Progenitor cell of endocrine pancreas (in vitro differentiated cells): ENCODE results near the gene ATP5PD. TPM values are rescaled to one million over a fixed set of nuclear protein-coding genes. Genes with fewer than 3 reads are reported as not detected.

Experiments used
- DNase-seq: peaks from one replicate; pipeline ENCODE4 v3.0.0; 2021; ENCODE audit warnings: low spot score; ENCODE audit not compliant: unreplicated experiment
- H3K27ac Mint-ChIP-seq: 2 replicates; pipeline ENCODE4 v1.8.0; 2021; ENCODE audit warnings: mild to moderate bottlenecking, moderate library complexity, mixed read lengths
- H3K27me3 Mint-ChIP-seq: 2 replicates; pipeline ENCODE4 v1.8.0; 2021; ENCODE audit warnings: mixed read lengths
- H3K36me3 Mint-ChIP-seq: 2 replicates; pipeline ENCODE4 v1.8.0; 2022; ENCODE audit warnings: mixed read lengths; ENCODE audit not compliant: insufficient read depth
- H3K4me1 Mint-ChIP-seq: 2 replicates; pipeline ENCODE4 v1.8.0; 2021; ENCODE audit warnings: low read depth, mixed read lengths
- H3K4me3 Mint-ChIP-seq: 2 replicates; pipeline ENCODE4 v1.8.0; 2021; ENCODE audit warnings: low read depth, mild to moderate bottlenecking, moderate library complexity, mixed read lengths
- H3K9me3 Mint-ChIP-seq: 2 replicates; pipeline ENCODE4 v1.8.0; 2021; ENCODE audit warnings: low read depth, mixed read lengths
- CTCF ChIP-seq: fragments of 200-600 bp; sonication (generic); IDR thresholded peaks from one replicate; pipeline ENCODE4 v1.5.0; 2021; ENCODE audit warnings: antibody characterized with exemption, mild to moderate bottlenecking; ENCODE audit not compliant: unreplicated experiment
- total RNA-seq: library from RNA; stranded (reverse); gene quantifications from 2 replicates; pipeline ENCODE4 v1.2.1, GENCODE V29; 2021

ATP5PD gene
- total RNA-seq, 1 donor from 2014 or later = 160 TPM

DNA sequence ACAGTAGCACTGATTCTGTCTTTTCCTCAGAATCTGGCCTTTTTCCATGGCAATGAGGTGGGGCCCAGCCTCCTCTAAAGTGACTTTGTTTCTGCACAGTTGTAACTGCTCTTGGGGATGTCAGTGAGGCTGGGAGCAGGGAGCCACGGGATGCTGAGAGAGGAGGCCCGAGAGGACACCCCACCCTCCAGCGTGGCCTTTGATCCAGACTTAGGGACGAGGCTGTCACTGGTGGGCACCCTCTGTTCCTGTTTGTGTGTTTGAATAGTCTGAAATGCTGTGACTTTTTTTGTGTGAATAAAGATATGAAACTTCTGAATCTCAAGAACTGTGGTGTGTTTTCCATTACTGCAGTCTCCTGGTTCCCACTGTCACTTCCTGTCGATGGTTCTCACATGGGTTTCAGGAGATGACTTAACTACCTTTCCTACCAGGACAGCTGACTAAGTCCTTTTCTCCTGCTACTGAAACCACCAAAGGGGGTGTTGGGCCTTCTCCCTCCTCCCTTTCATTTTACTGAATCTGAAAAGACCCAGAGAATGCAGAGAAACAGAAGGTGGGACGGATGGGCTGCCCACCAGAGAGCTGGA is 18.9 kb upstream of the ATP5PD start:
- no peak for DNase-seq
- no peak overlapping the region for H3K4me3 Mint-ChIP-seq
- H3K27me3 Mint-ChIP-seq = no peaks in the 10 kb centered on the region
- H3K4me1 Mint-ChIP-seq = no peaks in the 10 kb centered on the region
- TF ChIP-seq CTCF = no peak
- H3K27ac Mint-ChIP-seq = no peak overlapping the region
- H3K36me3 Mint-ChIP-seq = peaks cover 12% of the 10 kb centered on the region
- no peaks in the 10 kb centered on the region for H3K9me3 Mint-ChIP-seq

- DNase-seq = no peak
- Mint-ChIP-seq H3K27me3 (no peaks in the 10 kb centered on the region), H3K9me3 (no peaks in the 10 kb centered on the region), H3K36me3 (peaks cover 12% of the 10 kb centered on the region), H3K27ac (no peak overlapping the region), H3K4me1 (no peaks in the 10 kb centered on the region), H3K4me3 (no peak overlapping the region)
- TF ChIP-seq CTCF = no peak
Observed at GRCh38 chr17:75064867-75065561, 18.2 kb upstream of the ATP5PD start.

- Mint-ChIP-seq H3K9me3 (no peaks in the 10 kb centered on the region), H3K27me3 (no peaks in the 10 kb centered on the region), H3K27ac (no peak overlapping the region), H3K36me3 (peaks cover 15% of the 10 kb centered on the region), H3K4me1 (no peaks in the 10 kb centered on the region), H3K4me3 (no peak overlapping the region)
- DNase-seq = no peak
- TF ChIP-seq CTCF = no peak
Observed at GRCh38 chr17:75064460-75064859, 17.7 kb upstream of the ATP5PD start.

GRCh38 chr17:75064040-75064439 is 17.3 kb upstream of the ATP5PD start:
- peaks cover 16% of the 10 kb centered on the region for H3K36me3 Mint-ChIP-seq

DNA sequence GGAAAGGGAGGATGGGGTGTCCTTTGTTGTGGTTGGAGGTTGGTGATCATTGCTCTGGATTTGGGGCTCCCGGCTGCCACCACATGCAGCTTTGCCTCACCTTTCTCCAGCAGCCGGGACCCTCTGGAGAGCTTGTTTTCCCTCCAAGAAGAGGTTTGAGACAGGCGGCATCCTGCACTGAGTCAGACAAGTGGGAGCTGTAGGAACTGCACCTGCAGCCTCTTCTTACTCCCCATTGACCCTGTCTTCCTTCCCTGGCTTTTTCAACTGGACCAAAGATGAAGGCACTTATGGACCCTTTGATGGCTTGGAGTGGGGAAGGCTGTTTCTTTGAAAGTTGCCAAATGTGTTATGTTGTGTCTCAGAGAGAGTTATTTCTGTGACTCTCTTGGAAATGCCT is 16.9 kb upstream of the ATP5PD start:
- DNase-seq = no peak
- no peak overlapping the region for H3K27ac Mint-ChIP-seq
- H3K27me3 Mint-ChIP-seq = no peaks in the 10 kb centered on the region
- H3K4me3 Mint-ChIP-seq = no peak overlapping the region
- H3K36me3 Mint-ChIP-seq = peaks cover 16% of the 10 kb centered on the region
- no peaks in the 10 kb centered on the region for H3K4me1 Mint-ChIP-seq
- no peaks in the 10 kb centered on the region for H3K9me3 Mint-ChIP-seq
- no peak for TF ChIP-seq CTCF

More at GRCh38 chr17:75064040-75064439, 17.3 kb upstream of the ATP5PD start:
- no peak for DNase-seq
- TF ChIP-seq CTCF = no peak
- H3K4me3 Mint-ChIP-seq = no peak overlapping the region
- H3K4me1 Mint-ChIP-seq = no peaks in the 10 kb centered on the region
- H3K27ac Mint-ChIP-seq = no peak overlapping the region
- no peaks in the 10 kb centered on the region for H3K27me3 Mint-ChIP-seq
- H3K9me3 Mint-ChIP-seq = no peaks in the 10 kb centered on the region
